Thyroid gland (tissue), 4 donors: ENCODE results near the gene MBD6. TPM values are rescaled to one million over a fixed set of nuclear protein-coding genes. Genes with fewer than 3 reads are reported as not detected.
"Not testable (repeated sequence)": the region's sequence is repeated elsewhere in the genome, so short reads cannot be mapped to it uniquely, and the experiment has no call there.

Experiments
- DNase-seq, 2 donors: peaks; one replicate each; pipeline ENCODE4 v3.0.0-alpha.2; 2019
- H3K27ac ChIP-seq, 3 donors: fragments of 200-600 bp; sonication (generic); 1 replicate in 2 of 3; 2 replicates in 1 of 3; pipeline ENCODE4 v1.5.1; 2016 to 2019; ENCODE audit warnings: mild to moderate bottlenecking in 1 of 3, moderate library complexity in 1 of 3
- H3K27me3 ChIP-seq: fragments of 200-600 bp; sonication (generic); one replicate; pipeline ENCODE4 v1.5.1; 2019
- H3K36me3 ChIP-seq, 2 donors: fragments of 200-600 bp; sonication (generic); one replicate each; pipeline ENCODE4 v1.5.1; 2016 to 2019
- H3K4me1 ChIP-seq, 2 donors: fragments of 200-600 bp; sonication (generic); one replicate each; pipeline ENCODE4 v1.5.1; 2017 to 2019
- H3K4me3 ChIP-seq, 3 donors: fragments of 200-600 bp; sonication (generic); replicated peaks in 1 of 3; 1 replicate in 2 of 3; 2 replicates in 1 of 3; pipeline ENCODE4 v1.5.1; 2016; ENCODE audit warnings: mild to moderate bottlenecking in 1 of 3
- H3K9me3 ChIP-seq: fragments of 200-600 bp; sonication (generic); one replicate; pipeline ENCODE4 v1.5.1; 2017
- CTCF ChIP-seq, 6 experiments: fragments of 200-600 bp in 3 of 6; fragments of 450-650 bp in 3 of 6; sonication (generic) in 3 of 6; IDR thresholded peaks; one replicate each; pipeline ENCODE4 v1.5.1; 2016 to 2019; ENCODE audit warnings: antibody characterized with exemption in 6 of 6, mild to moderate bottlenecking in 2 of 6, inconsistent platforms in 1 of 6, moderate library complexity in 1 of 6
- POLR2A ChIP-seq, 2 donors: fragments of 450-650 bp; IDR thresholded peaks; one replicate each; pipeline ENCODE4 v1.6.1; 2017; ENCODE audit warnings: antibody characterized with exemption in 2 of 2, mild to moderate bottlenecking in 2 of 2, moderate library complexity in 1 of 2
- WGBS, 2 donors: methylation state at CpG; one replicate each; pipeline ENCODE4 v1.1.5; 2017; 5-methylcytosine and 5-hydroxymethylcytosine counted together
- intact Hi-C: fragments of 100-400 bp; cut with DNase I; formaldehyde crosslinking; loops from one replicate; pipeline ENCODE4 v1.15.1; 2023
- total RNA-seq, 4 donors: library from RNA; depleted of rRNA; stranded (reverse); fragments of >200 nt; gene quantifications; one replicate each; pipeline ENCODE4 v1.2.3, GENCODE V29; 2016

Gene MBD6
- total RNA-seq, 4 donors from 2014 or later: 18.9 to 59.7 (median 51.9) TPM

GRCh38 chr12:57488402-57489156, 34.0 kb upstream of the MBD6 start:
- DNase-seq: no peak
- H3K36me3 ChIP-seq: peaks cover 12 to 21% of the 10 kb centered on the region in 2 donors
- peak overlapping the region in 2 of 3 donors; percentile 38 to 65 for H3K27ac ChIP-seq
- peak overlapping the region; percentile 27 to 88 (median 81) for H3K4me3 ChIP-seq
- 29 to 30% methylated on average over 11 of the region's 11 CpGs for WGBS, 2 donors
- H3K4me1 ChIP-seq: peaks cover 7 to 14% of the 10 kb centered on the region in 2 donors
- intact Hi-C loops: loop anchor here (2.0 kb wide), 1 partner anchor 58 kb away; the partner anchor contains the start of gene DCTN2
- no peak for TF ChIP-seq CTCF (IDR thresholded peaks at IDR 0.05)
- TF ChIP-seq POLR2A (IDR thresholded peaks at IDR 0.05): no peak
- H3K9me3 ChIP-seq: no peaks in the 10 kb centered on the region
- H3K27me3 ChIP-seq: no peaks in the 10 kb centered on the region

- no peak overlapping the region for H3K27ac ChIP-seq
- 92 to 98% methylated on average over 5 of the region's 5 CpGs for WGBS, 2 donors
- intact Hi-C loops: loop anchor here (2.0 kb wide), 1 partner anchor 58 kb away; the partner anchor contains the start of gene DCTN2
Observed at GRCh38 chr12:57489157-57489641, 33.4 kb upstream of the MBD6 start.

GRCh38 chr12:57490126-57490525, 32.5 kb upstream of the MBD6 start:
- Histone ChIP-seq H3K27ac (no peak overlapping the region), H3K4me3 (no peak overlapping the region), H3K9me3 (no peaks in the 10 kb centered on the region), H3K4me1 (peaks cover 7 to 14% of the 10 kb centered on the region in 2 donors), H3K36me3 (peaks cover 12 to 21% of the 10 kb centered on the region in 2 donors), H3K27me3 (no peaks in the 10 kb centered on the region)
- WGBS, 2 donors: 92 to 97% methylated on average over 4 of the region's 4 CpGs
- DNase-seq: no peak
- no peak for TF ChIP-seq CTCF (IDR thresholded peaks at IDR 0.05)
- no peak for TF ChIP-seq POLR2A (IDR thresholded peaks at IDR 0.05)
- intact Hi-C loops: no loop called here

More at GRCh38 chr12:57489157-57489641, 33.4 kb upstream of the MBD6 start:
- peaks cover 12 to 21% of the 10 kb centered on the region in 2 donors for H3K36me3 ChIP-seq
- TF ChIP-seq POLR2A (IDR thresholded peaks at IDR 0.05): no peak
- TF ChIP-seq CTCF (IDR thresholded peaks at IDR 0.05): no peak
- peaks cover 7 to 14% of the 10 kb centered on the region in 2 donors for H3K4me1 ChIP-seq
- no peaks in the 10 kb centered on the region for H3K9me3 ChIP-seq
- no peak for DNase-seq
- H3K27me3 ChIP-seq: no peaks in the 10 kb centered on the region
- no peak overlapping the region for H3K4me3 ChIP-seq

GRCh38 chr12:57491393-57492280, 31.0 kb upstream of the MBD6 start:
- Histone ChIP-seq H3K4me1 (peaks cover 7 to 14% of the 10 kb centered on the region in 2 donors), H3K27ac (no peak overlapping the region), H3K36me3 (peaks cover 12 to 21% of the 10 kb centered on the region in 2 donors), H3K27me3 (no peaks in the 10 kb centered on the region), H3K4me3 (no peak overlapping the region), H3K9me3 (no peaks in the 10 kb centered on the region)
- intact Hi-C loops: no loop called here
- WGBS, 2 donors: 92 to 93% methylated on average over 15 of the region's 15 CpGs
- no peak for TF ChIP-seq POLR2A (IDR thresholded peaks at IDR 0.05)
- TF ChIP-seq CTCF (IDR thresholded peaks at IDR 0.05): no peak
- DNase-seq: no peak

- intact Hi-C loops, H3K27ac ChIP-seq, DNase-seq, H3K9me3 ChIP-seq, H3K27me3 ChIP-seq, H3K4me3 ChIP-seq, H3K4me1 ChIP-seq: not testable (repeated sequence)
- H3K36me3 ChIP-seq: peaks cover 23 to 36% of the 10 kb centered on the region in 2 donors
- WGBS, 2 donors: 95 to 97% methylated on average over 19 to 28 of the region's 48 CpGs
Observed at GRCh38 chr12:57495051-57495701, 27.4 kb upstream of the MBD6 start.
